ENCODE data around the gene RHBDF2.

DNA sequence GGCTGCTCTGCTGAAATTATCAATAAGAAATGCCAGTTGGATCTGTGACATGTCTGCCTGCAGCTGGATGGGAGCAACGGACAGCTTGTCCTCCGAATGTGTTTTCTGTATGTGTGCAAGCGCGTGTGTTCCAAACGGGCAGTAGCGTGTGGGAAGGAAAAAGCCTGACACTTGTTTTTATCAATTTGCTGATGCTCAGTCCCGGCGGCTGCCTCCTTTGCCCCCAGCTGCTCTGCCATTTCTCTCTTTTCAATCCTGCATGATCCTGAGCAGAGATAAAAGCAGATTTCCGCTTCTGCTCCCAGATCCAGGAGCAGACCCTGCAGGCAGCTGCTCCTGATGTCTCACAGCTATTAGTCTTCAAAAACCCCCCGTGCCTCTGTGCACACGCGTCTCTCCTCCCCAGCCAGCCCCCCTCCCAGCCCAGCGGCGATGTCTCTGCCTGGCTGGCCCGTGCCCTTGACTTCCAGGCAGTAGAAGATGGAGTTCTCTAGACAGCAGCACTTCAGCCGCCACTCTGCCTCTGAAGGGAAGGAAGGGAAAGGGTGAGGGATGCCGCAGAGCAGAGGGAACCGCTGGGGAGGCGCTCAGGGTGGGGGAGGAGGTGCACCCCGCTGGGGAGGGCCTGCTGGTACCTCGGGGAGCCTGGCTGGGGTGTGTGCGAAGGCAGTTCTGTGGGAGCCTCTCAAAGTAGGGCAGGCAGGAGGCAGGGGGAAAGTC is 42.8 kb upstream of the RHBDF2 start:
- TF ChIP-seq, protein P1, sequence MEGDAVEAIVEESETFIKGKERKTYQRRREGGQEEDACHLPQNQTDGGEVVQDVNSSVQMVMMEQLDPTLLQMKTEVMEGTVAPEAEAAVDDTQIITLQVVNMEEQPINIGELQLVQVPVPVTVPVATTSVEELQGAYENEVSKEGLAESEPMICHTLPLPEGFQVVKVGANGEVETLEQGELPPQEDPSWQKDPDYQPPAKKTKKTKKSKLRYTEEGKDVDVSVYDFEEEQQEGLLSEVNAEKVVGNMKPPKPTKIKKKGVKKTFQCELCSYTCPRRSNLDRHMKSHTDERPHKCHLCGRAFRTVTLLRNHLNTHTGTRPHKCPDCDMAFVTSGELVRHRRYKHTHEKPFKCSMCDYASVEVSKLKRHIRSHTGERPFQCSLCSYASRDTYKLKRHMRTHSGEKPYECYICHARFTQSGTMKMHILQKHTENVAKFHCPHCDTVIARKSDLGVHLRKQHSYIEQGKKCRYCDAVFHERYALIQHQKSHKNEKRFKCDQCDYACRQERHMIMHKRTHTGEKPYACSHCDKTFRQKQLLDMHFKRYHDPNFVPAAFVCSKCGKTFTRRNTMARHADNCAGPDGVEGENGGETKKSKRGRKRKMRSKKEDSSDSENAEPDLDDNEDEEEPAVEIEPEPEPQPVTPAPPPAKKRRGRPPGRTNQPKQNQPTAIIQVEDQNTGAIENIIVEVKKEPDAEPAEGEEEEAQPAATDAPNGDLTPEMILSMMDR (optimal IDR thresholded peaks at IDR 0.05 in 1 of 3, IDR thresholded peaks at IDR 0.05 in 1 of 3, conservative IDR thresholded peaks at IDR 0.05 in 1 of 3; ENCODE audit: extremely low read depth in 1 of 3, insufficient read depth in 2 of 3, low read length in 3 of 3), result no peak
- no peak for TF ChIP-seq EZH2 (IDR thresholded peaks at IDR 0.05; ENCODE audit: low read length)

Data from keratinocyte (primary cell).